Measurements from ENCODE around the gene USH2A.

DNA sequence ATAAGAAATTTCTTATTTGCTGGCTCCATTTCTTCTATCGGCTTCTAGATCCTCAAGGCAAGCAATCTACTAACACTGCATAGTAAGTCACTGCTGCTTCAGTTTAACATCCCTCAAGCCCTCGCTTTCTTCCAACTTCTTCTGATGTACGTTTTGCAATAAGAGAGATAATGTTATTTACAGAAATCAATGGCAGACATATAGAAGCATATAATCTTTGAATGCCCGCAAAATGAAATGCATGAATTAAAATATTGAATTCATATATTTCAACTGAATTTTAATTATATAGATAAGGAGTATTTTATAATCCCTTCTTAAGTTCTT, 712.4 kb downstream of the USH2A start:
- TF ChIP-seq CTCF (IDR thresholded peaks at IDR 0.05): no peak
- TF ChIP-seq POLR2A (IDR thresholded peaks at IDR 0.05): no peak
